HepG2 (cell line): ENCODE measurements around the gene AUNIP. TPM values are rescaled to one million over a fixed set of nuclear protein-coding genes. Genes with fewer than 3 reads are reported as not detected.
A peak's percentile ranks its signal among the peaks of the same experiment; 100 is the strongest.

Experiments used
- EZH2 ChIP-seq: conservative IDR thresholded peaks from 2 replicates; pipeline ENCODE4 v1.6.1; 2012; ENCODE audit warnings: mild to moderate bottlenecking, low read depth, low read length, moderate library complexity
- HOXA3 ChIP-seq: sonication (generic); formaldehyde crosslinking; IDR thresholded peaks from 2 replicates; pipeline ENCODE4 v1.5.0; 2020; ENCODE audit warnings: missing genetic modification reagents
- MZF1 ChIP-seq: sonication (generic); formaldehyde crosslinking; IDR thresholded peaks from 2 replicates; pipeline ENCODE4 v1.8.1; 2023; ENCODE audit warnings: mild to moderate bottlenecking, missing genetic modification reagents, borderline replicate concordance
- ZNF24 ChIP-seq: fragments of 450-650 bp; IDR thresholded peaks from 2 replicates; pipeline ENCODE4 v1.6.1; 2017; ENCODE audit warnings: antibody characterized with exemption, mild to moderate bottlenecking
- ZNF44 ChIP-seq: sonication (generic); formaldehyde crosslinking; IDR thresholded peaks from 2 replicates; pipeline ENCODE4 v1.5.1; 2020; ENCODE audit warnings: mild to moderate bottlenecking, missing genetic modification reagents
- ZNF780A ChIP-seq: sonication (generic); formaldehyde crosslinking; IDR thresholded peaks from 2 replicates; pipeline ENCODE4 v1.8.0; 2022; ENCODE audit warnings: mild to moderate bottlenecking, missing genetic modification reagents, moderate library complexity
- polyA plus RNA-seq, 8 experiments: library from polyadenylated mRNA; depleted of rRNA in 3 of 8; stranded (reverse) in 7 of 8; unstranded in 1 of 8; fragments of >200 nt; fragmentation: Illumina TruSeq in 4 of 8; extraction: Trizol in 4 of 8; gene quantifications; 2 replicates each; pipeline versions ENCODE4 v1.2.1 to v1.2.3, GENCODE V29; 2011 to 2016; ENCODE audit warnings: low read depth in 4 of 8, missing spikeins in 1 of 8, mixed read lengths in 1 of 8; ENCODE audit not compliant: insufficient read depth in 1 of 8
- total RNA-seq, 5 experiments: library from RNA; depleted of rRNA; stranded (reverse); fragments of >200 nt; fragmentation: Illumina TruSeq; extraction: Trizol; gene quantifications; 2 replicates each; pipeline ENCODE4 v1.2.3, GENCODE V29; 2016; ENCODE audit warnings: low read depth in 1 of 5
- TF ChIP-seq, protein P1 (sequence below): sonication (generic); formaldehyde crosslinking; IDR thresholded peaks from 2 replicates; pipeline ENCODE4 v1.4.0; 2020; ENCODE audit warnings: low read depth, missing genetic modification reagents
- TF ChIP-seq, protein P2 (sequence below), 2 experiments: fragments of 450-650 bp in 1 of 2; sonication (generic) in 1 of 2; formaldehyde crosslinking in 1 of 2; IDR thresholded peaks; 2 replicates each; pipeline versions ENCODE4 v1.6.1 to v1.8.0; 2016 to 2022; ENCODE audit warnings: antibody characterized with exemption in 1 of 2, mild to moderate bottlenecking in 1 of 2, missing genetic modification reagents in 1 of 2
- TF ChIP-seq, protein P3 (sequence below): IDR thresholded peaks from 2 replicates; pipeline ENCODE4 v1.6.1; 2012; ENCODE audit warnings: low read length, improper control_type of control experiment
- TF ChIP-seq, protein P4 (sequence below): IDR thresholded peaks from 2 replicates; pipeline ENCODE4 v1.6.1; 2016; ENCODE audit warnings: missing biosample characterization, missing genetic modification reagents, low read depth

The AUNIP gene
- total and polyA plus RNA-seq, 2 of the 13 experiments (the other 11 are each of a cell fraction or from before 2014, with no cell fraction given): 3.8 to 12.3 TPM

GRCh38 chr1:25819491-25820246 lies 39.6 kb downstream of the AUNIP start, which contains the start of gene MTFR1L (continued):
- TF ChIP-seq, protein P1, sequence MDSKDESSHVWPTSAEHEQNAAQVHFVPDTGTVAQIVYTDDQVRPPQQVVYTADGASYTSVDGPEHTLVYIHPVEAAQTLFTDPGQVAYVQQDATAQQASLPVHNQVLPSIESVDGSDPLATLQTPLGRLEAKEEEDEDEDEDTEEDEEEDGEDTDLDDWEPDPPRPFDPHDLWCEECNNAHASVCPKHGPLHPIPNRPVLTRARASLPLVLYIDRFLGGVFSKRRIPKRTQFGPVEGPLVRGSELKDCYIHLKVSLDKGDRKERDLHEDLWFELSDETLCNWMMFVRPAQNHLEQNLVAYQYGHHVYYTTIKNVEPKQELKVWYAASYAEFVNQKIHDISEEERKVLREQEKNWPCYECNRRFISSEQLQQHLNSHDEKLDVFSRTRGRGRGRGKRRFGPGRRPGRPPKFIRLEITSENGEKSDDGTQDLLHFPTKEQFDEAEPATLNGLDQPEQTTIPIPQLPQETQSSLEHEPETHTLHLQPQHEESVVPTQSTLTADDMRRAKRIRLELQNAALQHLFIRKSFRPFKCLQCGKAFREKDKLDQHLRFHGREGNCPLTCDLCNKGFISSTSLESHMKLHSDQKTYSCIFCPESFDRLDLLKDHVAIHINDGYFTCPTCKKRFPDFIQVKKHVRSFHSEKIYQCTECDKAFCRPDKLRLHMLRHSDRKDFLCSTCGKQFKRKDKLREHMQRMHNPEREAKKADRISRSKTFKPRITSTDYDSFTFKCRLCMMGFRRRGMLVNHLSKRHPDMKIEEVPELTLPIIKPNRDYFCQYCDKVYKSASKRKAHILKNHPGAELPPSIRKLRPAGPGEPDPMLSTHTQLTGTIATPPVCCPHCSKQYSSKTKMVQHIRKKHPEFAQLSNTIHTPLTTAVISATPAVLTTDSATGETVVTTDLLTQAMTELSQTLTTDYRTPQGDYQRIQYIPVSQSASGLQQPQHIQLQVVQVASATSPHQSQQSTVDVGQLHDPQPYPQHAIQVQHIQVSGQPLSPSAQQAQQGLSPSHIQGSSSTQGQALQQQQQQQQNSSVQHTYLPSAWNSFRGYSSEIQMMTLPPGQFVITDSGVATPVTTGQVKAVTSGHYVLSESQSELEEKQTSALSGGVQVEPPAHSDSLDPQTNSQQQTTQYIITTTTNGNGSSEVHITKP (CRISPR knock-in tag): 0 out of 2 replicates have a peak, but pooled peaks have one; percentile 35
- peak; percentile 73 for TF ChIP-seq HOXA3 (CRISPR knock-in tag)
- TF ChIP-seq MZF1 (CRISPR knock-in tag): no peak
- TF ChIP-seq EZH2: no peak
- no peak for TF ChIP-seq ZNF780A (CRISPR knock-in tag)
- TF ChIP-seq, protein P2, sequence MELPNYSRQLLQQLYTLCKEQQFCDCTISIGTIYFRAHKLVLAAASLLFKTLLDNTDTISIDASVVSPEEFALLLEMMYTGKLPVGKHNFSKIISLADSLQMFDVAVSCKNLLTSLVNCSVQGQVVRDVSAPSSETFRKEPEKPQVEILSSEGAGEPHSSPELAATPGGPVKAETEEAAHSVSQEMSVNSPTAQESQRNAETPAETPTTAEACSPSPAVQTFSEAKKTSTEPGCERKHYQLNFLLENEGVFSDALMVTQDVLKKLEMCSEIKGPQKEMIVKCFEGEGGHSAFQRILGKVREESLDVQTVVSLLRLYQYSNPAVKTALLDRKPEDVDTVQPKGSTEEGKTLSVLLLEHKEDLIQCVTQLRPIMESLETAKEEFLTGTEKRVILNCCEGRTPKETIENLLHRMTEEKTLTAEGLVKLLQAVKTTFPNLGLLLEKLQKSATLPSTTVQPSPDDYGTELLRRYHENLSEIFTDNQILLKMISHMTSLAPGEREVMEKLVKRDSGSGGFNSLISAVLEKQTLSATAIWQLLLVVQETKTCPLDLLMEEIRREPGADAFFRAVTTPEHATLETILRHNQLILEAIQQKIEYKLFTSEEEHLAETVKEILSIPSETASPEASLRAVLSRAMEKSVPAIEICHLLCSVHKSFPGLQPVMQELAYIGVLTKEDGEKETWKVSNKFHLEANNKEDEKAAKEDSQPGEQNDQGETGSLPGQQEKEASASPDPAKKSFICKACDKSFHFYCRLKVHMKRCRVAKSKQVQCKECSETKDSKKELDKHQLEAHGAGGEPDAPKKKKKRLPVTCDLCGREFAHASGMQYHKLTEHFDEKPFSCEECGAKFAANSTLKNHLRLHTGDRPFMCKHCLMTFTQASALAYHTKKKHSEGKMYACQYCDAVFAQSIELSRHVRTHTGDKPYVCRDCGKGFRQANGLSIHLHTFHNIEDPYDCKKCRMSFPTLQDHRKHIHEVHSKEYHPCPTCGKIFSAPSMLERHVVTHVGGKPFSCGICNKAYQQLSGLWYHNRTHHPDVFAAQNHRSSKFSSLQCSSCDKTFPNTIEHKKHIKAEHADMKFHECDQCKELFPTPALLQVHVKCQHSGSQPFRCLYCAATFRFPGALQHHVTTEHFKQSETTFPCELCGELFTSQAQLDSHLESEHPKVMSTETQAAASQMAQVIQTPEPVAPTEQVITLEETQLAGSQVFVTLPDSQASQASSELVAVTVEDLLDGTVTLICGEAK (IDR thresholded peaks at IDR 0.05): no peak
- TF ChIP-seq, protein P2 (CRISPR knock-in tag; IDR thresholded peaks at IDR 0.05): peak; percentile 65
- no peak for TF ChIP-seq ZNF24
- TF ChIP-seq ZNF44 (CRISPR knock-in tag): no peak
- TF ChIP-seq, protein P3, sequence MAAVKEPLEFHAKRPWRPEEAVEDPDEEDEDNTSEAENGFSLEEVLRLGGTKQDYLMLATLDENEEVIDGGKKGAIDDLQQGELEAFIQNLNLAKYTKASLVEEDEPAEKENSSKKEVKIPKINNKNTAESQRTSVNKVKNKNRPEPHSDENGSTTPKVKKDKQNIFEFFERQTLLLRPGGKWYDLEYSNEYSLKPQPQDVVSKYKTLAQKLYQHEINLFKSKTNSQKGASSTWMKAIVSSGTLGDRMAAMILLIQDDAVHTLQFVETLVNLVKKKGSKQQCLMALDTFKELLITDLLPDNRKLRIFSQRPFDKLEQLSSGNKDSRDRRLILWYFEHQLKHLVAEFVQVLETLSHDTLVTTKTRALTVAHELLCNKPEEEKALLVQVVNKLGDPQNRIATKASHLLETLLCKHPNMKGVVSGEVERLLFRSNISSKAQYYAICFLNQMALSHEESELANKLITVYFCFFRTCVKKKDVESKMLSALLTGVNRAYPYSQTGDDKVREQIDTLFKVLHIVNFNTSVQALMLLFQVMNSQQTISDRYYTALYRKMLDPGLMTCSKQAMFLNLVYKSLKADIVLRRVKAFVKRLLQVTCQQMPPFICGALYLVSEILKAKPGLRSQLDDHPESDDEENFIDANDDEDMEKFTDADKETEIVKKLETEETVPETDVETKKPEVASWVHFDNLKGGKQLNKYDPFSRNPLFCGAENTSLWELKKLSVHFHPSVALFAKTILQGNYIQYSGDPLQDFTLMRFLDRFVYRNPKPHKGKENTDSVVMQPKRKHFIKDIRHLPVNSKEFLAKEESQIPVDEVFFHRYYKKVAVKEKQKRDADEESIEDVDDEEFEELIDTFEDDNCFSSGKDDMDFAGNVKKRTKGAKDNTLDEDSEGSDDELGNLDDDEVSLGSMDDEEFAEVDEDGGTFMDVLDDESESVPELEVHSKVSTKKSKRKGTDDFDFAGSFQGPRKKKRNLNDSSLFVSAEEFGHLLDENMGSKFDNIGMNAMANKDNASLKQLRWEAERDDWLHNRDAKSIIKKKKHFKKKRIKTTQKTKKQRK: no peak
- TF ChIP-seq, protein P4, sequence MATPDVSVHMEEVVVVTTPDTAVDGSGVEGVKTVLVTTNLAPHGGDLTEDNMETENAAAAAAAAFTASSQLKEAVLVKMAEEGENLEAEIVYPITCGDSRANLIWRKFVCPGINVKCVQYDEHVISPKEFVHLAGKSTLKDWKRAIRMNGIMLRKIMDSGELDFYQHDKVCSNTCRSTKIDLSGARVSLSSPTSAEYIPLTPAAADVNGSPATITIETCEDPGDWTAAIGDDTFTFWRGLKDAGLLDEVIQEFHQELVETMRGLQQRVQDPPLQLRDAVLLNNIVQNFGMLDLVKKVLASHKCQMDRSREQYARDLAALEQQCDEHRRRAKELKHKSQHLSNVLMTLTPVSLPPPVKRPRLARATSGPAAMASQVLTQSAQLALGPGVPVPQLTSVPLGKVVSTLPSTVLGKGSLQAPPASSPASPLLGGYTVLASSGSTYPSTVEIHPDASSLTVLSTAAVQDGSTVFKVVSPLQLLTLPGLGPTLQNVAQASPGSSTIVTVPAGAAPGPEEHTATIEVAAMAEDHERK: no peak
